Naive thymus-derived CD4-positive, alpha-beta T cell (primary cell): Measurements from ENCODE around the gene ARHGEF16. TPM values are rescaled to one million over a fixed set of nuclear protein-coding genes. Genes with fewer than 3 reads are reported as not detected.

Experiments used
- ATAC-seq: fragments of 150-1000 bp; cut with Tn5 transposase; 2 replicates; pipeline ENCODE4 v1.10.0; 2021; ENCODE audit warnings: mild to moderate bottlenecking, moderate library complexity
- CTCF ChIA-PET: fragments of 350-600 bp; sonication (Branson Sonifier 250); formaldehyde crosslinking; loops from one replicate; lab custom pipeline; 2021; ENCODE audit warnings: antibody characterized with exemption; lab: Charles Lee
- POLR2A ChIA-PET: fragments of 350-600 bp; sonication (Branson Sonifier 250); formaldehyde crosslinking; loops from one replicate; lab custom pipeline; 2021; ENCODE audit warnings: antibody characterized with exemption, inconsistent platforms; lab: Charles Lee
- DNase-seq, 9 donors: peaks; one replicate each; pipeline versions ENCODE4 v3.0.0 to v3.0.0-alpha.2; 2020 to 2022; ENCODE audit warnings: mixed read lengths in 1 of 9
- H3K27ac ChIP-seq: one replicate; pipeline ENCODE4 v1.7.0; 2013; ENCODE audit warnings: mild to moderate bottlenecking, low read depth, low read length, moderate library complexity
- H3K27me3 ChIP-seq, 2 donors: one replicate each; pipeline ENCODE4 v1.7.0; 2013; ENCODE audit warnings: low read length in 2 of 2, mild to moderate bottlenecking in 2 of 2, moderate library complexity in 2 of 2; ENCODE audit not compliant: control insufficient read depth in 2 of 2, insufficient read depth in 2 of 2
- H3K36me3 ChIP-seq, 3 experiments: 1 replicate in 2 of 3; 2 replicates in 1 of 3; pipeline ENCODE4 v1.7.0; 2013; ENCODE audit warnings: low read length in 3 of 3, mild to moderate bottlenecking in 3 of 3, moderate library complexity in 1 of 3; ENCODE audit not compliant: insufficient read depth in 3 of 3, control insufficient read depth in 2 of 3
- H3K4me1 ChIP-seq, 2 donors: one replicate each; pipeline ENCODE4 v1.7.0; 2013; ENCODE audit warnings: low read length in 2 of 2, mild to moderate bottlenecking in 2 of 2, moderate library complexity in 1 of 2; ENCODE audit not compliant: control insufficient read depth in 2 of 2, insufficient read depth in 2 of 2
- H3K4me3 ChIP-seq: 2 replicates; pipeline ENCODE4 v1.7.0; 2013; ENCODE audit warnings: mild to moderate bottlenecking, low read length
- H3K9me3 ChIP-seq, 3 experiments: 1 replicate in 2 of 3; 2 replicates in 1 of 3; pipeline ENCODE4 v1.7.0; 2013; ENCODE audit warnings: low read length in 3 of 3; ENCODE audit not compliant: control insufficient read depth in 2 of 3
- H3K27ac Mint-ChIP-seq, 9 donors: one replicate each; pipeline ENCODE4 v1.8.0; 2020 to 2022; ENCODE audit warnings: mixed read lengths in 9 of 9, mild to moderate bottlenecking in 8 of 9, moderate library complexity in 5 of 9, inconsistent platforms in 2 of 9
- H3K27me3 Mint-ChIP-seq, 5 donors: one replicate each; pipeline ENCODE4 v1.8.0; 2021 to 2022; ENCODE audit warnings: mixed read lengths in 5 of 5, mild to moderate bottlenecking in 1 of 5
- H3K36me3 Mint-ChIP-seq, 5 donors: one replicate each; pipeline ENCODE4 v1.8.0; 2020 to 2022; ENCODE audit warnings: mixed read lengths in 5 of 5, mild to moderate bottlenecking in 3 of 5, inconsistent platforms in 1 of 5
- H3K4me1 Mint-ChIP-seq, 7 donors: one replicate each; pipeline ENCODE4 v1.8.0; 2020 to 2022; ENCODE audit warnings: mixed read lengths in 7 of 7, mild to moderate bottlenecking in 3 of 7, inconsistent platforms in 1 of 7
- H3K4me3 Mint-ChIP-seq, 10 donors: one replicate each; pipeline ENCODE4 v1.8.0; 2020 to 2022; ENCODE audit warnings: mild to moderate bottlenecking in 10 of 10, mixed read lengths in 10 of 10, moderate library complexity in 6 of 10, inconsistent platforms in 2 of 10
- H3K9me3 Mint-ChIP-seq, 11 donors: one replicate each; pipeline ENCODE4 v1.8.0; 2020 to 2022; ENCODE audit warnings: mixed read lengths in 11 of 11, mild to moderate bottlenecking in 4 of 11, inconsistent platforms in 1 of 11, moderate library complexity in 1 of 11
- intact Hi-C, 2 donors: fragments of 100-400 bp; cut with micrococcal nuclease; formaldehyde crosslinking; loops; one replicate each; pipeline ENCODE4 v1.15.1; 2023
- polyA plus RNA-seq, 2 donors: library from polyadenylated mRNA; unstranded; fragments of 300-500 nt; fragmentation: Illumina TruSeq; gene quantifications; one replicate each; pipeline ENCODE4 v1.2.3, GENCODE V29; 2021
- total RNA-seq, 6 experiments: library from RNA in 5 of 6; stranded (reverse) in 5 of 6; gene quantifications; 1 replicate in 5 of 6; 2 replicates in 1 of 6; pipeline ENCODE4 v1.2.3 and lab custom pipeline; 2021 to 2026

ARHGEF16 gene
- total and polyA plus RNA-seq, 7 experiments from 2014 or later = 0.16 TPM; not detected in 6

GRCh38 chr1:3504822-3505153 lies 50.3 kb downstream of the ARHGEF16 start:
- Histone ChIP-seq H3K4me1 (no peaks in the 10 kb centered on the region), H3K4me3 (no peak overlapping the region), H3K27ac (no peak overlapping the region), H3K27me3 (no peaks in the 10 kb centered on the region), H3K9me3 (no peaks in the 10 kb centered on the region), H3K36me3 (peaks cover 0 to 59% (median 0%) of the 10 kb centered on the region in 3 experiments)
- Mint-ChIP-seq H3K36me3 (peaks cover 0 to 17% (median 0%) of the 10 kb centered on the region in 5 donors), H3K27ac (no peak overlapping the region), H3K4me1 (peaks cover 0 to 1% (median 0%) of the 10 kb centered on the region in 7 donors), H3K9me3 (no peaks in the 10 kb centered on the region), H3K27me3 (no peaks in the 10 kb centered on the region), H3K4me3 (no peak overlapping the region)
- no peak for ATAC-seq
- intact Hi-C loops = no loop called here
- POLR2A ChIA-PET = no interaction called here
- CTCF ChIA-PET = no interaction called here
- DNase-seq = no peak

- no peaks in the 10 kb centered on the region for H3K9me3 ChIP-seq
- ChIA-PET POLR2A (interaction anchor here (0.6 kb wide), 1 partner anchor 269 kb away, joined by 3 read pairs; no protein-coding TSS in a partner anchor), CTCF (no interaction called here)
- intact Hi-C loops = no loop called here
- Mint-ChIP-seq H3K27ac (no peak overlapping the region), H3K9me3 (no peaks in the 10 kb centered on the region), H3K36me3 (peaks cover 0 to 17% (median 0%) of the 10 kb centered on the region in 5 donors), H3K27me3 (no peaks in the 10 kb centered on the region), H3K4me1 (peaks cover 0 to 1% (median 0%) of the 10 kb centered on the region in 7 donors), H3K4me3 (no peak overlapping the region)
- no peaks in the 10 kb centered on the region for H3K4me1 ChIP-seq
- no peak for ATAC-seq
- no peak overlapping the region for H3K27ac ChIP-seq
- no peaks in the 10 kb centered on the region for H3K27me3 ChIP-seq
- no peak for DNase-seq
- no peak overlapping the region for H3K4me3 ChIP-seq
- H3K36me3 ChIP-seq = peaks cover 0 to 59% (median 0%) of the 10 kb centered on the region in 3 experiments
Observed at GRCh38 chr1:3505161-3505560, 50.7 kb downstream of the ARHGEF16 start.

DNA sequence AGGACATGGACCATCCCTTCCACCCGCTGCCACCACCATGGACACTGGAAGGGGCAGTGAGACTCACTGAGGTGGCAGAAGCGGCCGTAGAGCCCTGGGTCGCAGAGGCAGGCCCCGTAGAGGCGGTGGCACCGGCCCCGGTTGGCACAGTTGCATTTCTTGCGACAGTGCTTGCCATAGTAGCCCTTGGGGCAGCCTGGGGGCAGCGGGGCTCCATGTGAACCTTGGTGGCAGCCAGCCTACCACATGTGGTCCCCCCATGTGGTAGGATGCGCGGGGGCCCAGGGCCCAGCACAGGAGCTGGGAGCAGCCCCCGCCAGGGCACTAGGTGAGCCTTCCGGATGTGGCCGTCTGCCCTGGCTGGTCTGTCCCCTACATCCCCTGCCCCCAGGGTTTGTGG lies 51.6 kb downstream of the ARHGEF16 start:
- Histone ChIP-seq H3K36me3 (peaks cover 0 to 55% (median 0%) of the 10 kb centered on the region in 3 experiments), H3K9me3 (no peaks in the 10 kb centered on the region), H3K4me3 (no peak overlapping the region), H3K27ac (no peak overlapping the region), H3K27me3 (no peaks in the 10 kb centered on the region), H3K4me1 (no peaks in the 10 kb centered on the region)
- Mint-ChIP-seq H3K27ac (peak overlapping the region in 1 of 9 donors; percentile 16), H3K9me3 (no peaks in the 10 kb centered on the region), H3K27me3 (no peaks in the 10 kb centered on the region), H3K4me1 (peaks cover 0 to 1% (median 0%) of the 10 kb centered on the region in 7 donors), H3K4me3 (no peak overlapping the region), H3K36me3 (peaks cover 0 to 21% (median 0%) of the 10 kb centered on the region in 5 donors)
- ATAC-seq = no peak
- POLR2A ChIA-PET = interaction anchor here (0.6 kb wide), 1 partner anchor 268 kb away, joined by 3 read pairs; no protein-coding TSS in a partner anchor
- CTCF ChIA-PET = interaction anchor here (0.7 to 0.9 kb wide), 2 partner anchors 13 to 24 kb away, joined by 3 read pairs; no protein-coding TSS in a partner anchor
- intact Hi-C loops = no loop called here
- no peak for DNase-seq

- Mint-ChIP-seq H3K36me3 (peaks cover 0 to 21% (median 0%) of the 10 kb centered on the region in 5 donors), H3K27me3 (no peaks in the 10 kb centered on the region), H3K4me3 (no peak overlapping the region), H3K9me3 (no peaks in the 10 kb centered on the region), H3K4me1 (peaks cover 0 to 1% (median 0%) of the 10 kb centered on the region in 7 donors), H3K27ac (peak overlapping the region in 1 of 9 donors; percentile 51)
- CTCF ChIA-PET = interaction anchor here (0.7 to 0.9 kb wide), 2 partner anchors 12 to 25 kb away, joined by 3 read pairs; no protein-coding TSS in a partner anchor
- no peaks in the 10 kb centered on the region for H3K4me1 ChIP-seq
- POLR2A ChIA-PET = interaction anchor here (0.9 kb wide), 1 partner anchor 23 kb away, joined by 4 read pairs; no protein-coding TSS in a partner anchor
- H3K4me3 ChIP-seq = no peak overlapping the region
- no peaks in the 10 kb centered on the region for H3K9me3 ChIP-seq
- H3K27me3 ChIP-seq = no peaks in the 10 kb centered on the region
- DNase-seq (no peak), ATAC-seq (no peak)
- intact Hi-C loops = no loop called here
- no peak overlapping the region for H3K27ac ChIP-seq
- H3K36me3 ChIP-seq = peaks cover 0 to 59% (median 0%) of the 10 kb centered on the region in 3 experiments
Observed at GRCh38 chr1:3506943-3507342, 52.5 kb downstream of the ARHGEF16 start.

GRCh38 chr1:3507636-3508275 lies 53.3 kb downstream of the ARHGEF16 start:
- ATAC-seq (no peak), DNase-seq (no peak)
- Mint-ChIP-seq H3K27me3 (no peaks in the 10 kb centered on the region), H3K9me3 (no peaks in the 10 kb centered on the region), H3K4me3 (no peak overlapping the region), H3K36me3 (peaks cover 0 to 25% (median 0%) of the 10 kb centered on the region in 5 donors), H3K27ac (peak overlapping the region in 3 of 9 donors; percentile 9 to 47 (median 16)), H3K4me1 (peaks cover 0 to 4% (median 0%) of the 10 kb centered on the region in 7 donors)
- Histone ChIP-seq H3K27me3 (no peaks in the 10 kb centered on the region), H3K36me3 (peaks cover 0 to 63% (median 0%) of the 10 kb centered on the region in 3 experiments), H3K4me1 (no peaks in the 10 kb centered on the region), H3K27ac (no peak overlapping the region), H3K9me3 (no peaks in the 10 kb centered on the region), H3K4me3 (no peak overlapping the region)
- intact Hi-C loops = no loop called here
- ChIA-PET POLR2A (interaction anchor here (0.9 kb wide), 1 partner anchor 22 kb away, joined by 4 read pairs; no protein-coding TSS in a partner anchor), CTCF (no interaction called here)

- no peaks in the 10 kb centered on the region for H3K27me3 ChIP-seq
- H3K27ac ChIP-seq = no peak overlapping the region
- Mint-ChIP-seq H3K4me3 (no peak overlapping the region), H3K27me3 (no peaks in the 10 kb centered on the region), H3K27ac (no peak overlapping the region), H3K9me3 (no peaks in the 10 kb centered on the region), H3K4me1 (peaks cover 0 to 4% (median 0%) of the 10 kb centered on the region in 7 donors), H3K36me3 (peaks cover 0 to 25% (median 0%) of the 10 kb centered on the region in 5 donors)
- peaks cover 0 to 63% (median 0%) of the 10 kb centered on the region in 3 experiments for H3K36me3 ChIP-seq
- ATAC-seq = no peak
- H3K4me3 ChIP-seq = no peak overlapping the region
- no peaks in the 10 kb centered on the region for H3K4me1 ChIP-seq
- CTCF ChIA-PET = no interaction called here
- DNase-seq = no peak
- intact Hi-C loops = no loop called here
- POLR2A ChIA-PET = no interaction called here
- H3K9me3 ChIP-seq = no peaks in the 10 kb centered on the region
Observed at GRCh38 chr1:3508757-3509415, 54.4 kb downstream of the ARHGEF16 start.
